Measurements from ENCODE around the gene ST3GAL3.

- TF ChIP-seq CTCF (IDR thresholded peaks at IDR 0.05; ENCODE audit: poor library complexity): no peak
- TF ChIP-seq EZH2phosphoT487 (IDR thresholded peaks at IDR 0.05; ENCODE audit: low read depth, severe bottlenecking, unreplicated experiment): no peak
Measured at GRCh38 chr1:43754892-43755291, 47.6 kb downstream of the ST3GAL3 start.

Measured in hepatocyte (in vitro differentiated cells).